ENCODE data around the gene RRAGD. TPM values are rescaled to one million over a fixed set of nuclear protein-coding genes. Genes with fewer than 3 reads are reported as not detected.
A peak's percentile ranks its signal among the peaks of the same experiment; 100 is the strongest.

RRAGD gene
- total RNA-seq, 1 donor from 2014 or later, result 6.4 TPM

- H3K36me3 ChIP-seq, result no peaks in the 10 kb centered on the region
- peak overlapping the region; percentile 96 for H3K27ac ChIP-seq
- DNase-seq (ENCODE audit: extremely low spot score in 2 of 2), result no peak
- H3K4me1 ChIP-seq, result peaks cover 36% of the 10 kb centered on the region
- TF ChIP-seq POLR2A (IDR thresholded peaks at IDR 0.05) (no peak), POLR2AphosphoS5 (IDR thresholded peaks at IDR 0.05; ENCODE audit: insufficient read depth in 1 of 2, low read depth in 1 of 2) (no peak), CTCF (IDR thresholded peaks at IDR 0.05) (no peak)
- intact Hi-C loops (cut with DNase I), result loop anchor here (5.0 kb wide), 1 partner anchor 272 kb away; the partner anchor contains the start of gene PNRC1
- H3K4me3 ChIP-seq, result no peak overlapping the region
- no peaks in the 10 kb centered on the region for H3K9me3 ChIP-seq
- H3K27me3 ChIP-seq, result no peaks in the 10 kb centered on the region
These were observed 58.2 kb downstream of the RRAGD start for GRCh38 chr6:89353702-89354392.

- intact Hi-C loops (cut with DNase I), result loop anchor here (5.0 kb wide), 1 partner anchor 271 kb away; the partner anchor contains the start of gene PNRC1
- H3K4me1 ChIP-seq, result peaks cover 43% of the 10 kb centered on the region
- peak overlapping the region; percentile 96 for H3K27ac ChIP-seq
- DNase-seq (ENCODE audit: extremely low spot score in 2 of 2), result no peak
- H3K27me3 ChIP-seq, result no peaks in the 10 kb centered on the region
- no peaks in the 10 kb centered on the region for H3K9me3 ChIP-seq
- no peak for TF ChIP-seq POLR2AphosphoS5 (IDR thresholded peaks at IDR 0.05; ENCODE audit: insufficient read depth in 1 of 2, low read depth in 1 of 2)
- no peak for TF ChIP-seq POLR2A (IDR thresholded peaks at IDR 0.05)
- no peak for TF ChIP-seq CTCF (IDR thresholded peaks at IDR 0.05)
- H3K36me3 ChIP-seq, result no peaks in the 10 kb centered on the region
- peak overlapping the region; percentile 70 to 87 for H3K4me3 ChIP-seq
These were observed 58.9 kb downstream of the RRAGD start for GRCh38 chr6:89353118-89353556.

- peak in 1 of 2 donors; percentile 92 for DNase-seq (ENCODE audit: extremely low spot score in 2 of 2)
- H3K27ac ChIP-seq, result peak within 1 kb of the TSS; percentile 96
- no peaks in the 10 kb centered on the region for H3K36me3 ChIP-seq
- peaks cover 46% of the 10 kb centered on the region for H3K4me1 ChIP-seq
- peak in 1 of 2 donors; percentile 77 for TF ChIP-seq POLR2AphosphoS5 (IDR thresholded peaks at IDR 0.05; ENCODE audit: insufficient read depth in 1 of 2, low read depth in 1 of 2)
- no peak for TF ChIP-seq CTCF (IDR thresholded peaks at IDR 0.05)
- peak in 1 of 2 donors; percentile 81 for TF ChIP-seq POLR2A (IDR thresholded peaks at IDR 0.05)
- H3K27me3 ChIP-seq, result no peaks in the 10 kb centered on the region
- intact Hi-C loops (cut with DNase I), result loop anchor here (5.0 kb wide), 1 partner anchor 270 kb away; the partner anchor contains the start of gene PNRC1
- peak within 1 kb of the TSS; percentile 70 to 87 for H3K4me3 ChIP-seq
- no peaks in the 10 kb centered on the region for H3K9me3 ChIP-seq
These were observed 59.6 kb downstream of the RRAGD start, which contains the start of gene UBE2J1 for GRCh38 chr6:89352278-89353117. Gene UBE2J1, minus strand, starts transcription at chr6:89352722. Its CDS starts 153 bp downstream, at chr6:89352569.

- DNase-seq (ENCODE audit: extremely low spot score in 2 of 2), result no peak
- peaks cover 46% of the 10 kb centered on the region for H3K4me1 ChIP-seq
- no peak for TF ChIP-seq POLR2AphosphoS5 (IDR thresholded peaks at IDR 0.05; ENCODE audit: insufficient read depth in 1 of 2, low read depth in 1 of 2)
- no peak for TF ChIP-seq POLR2A (IDR thresholded peaks at IDR 0.05)
- TF ChIP-seq CTCF (IDR thresholded peaks at IDR 0.05), result no peak
- H3K27me3 ChIP-seq, result no peaks in the 10 kb centered on the region
- intact Hi-C loops (cut with DNase I), result loop anchor here (5.0 kb wide), 1 partner anchor 269 kb away; the partner anchor contains the start of gene PNRC1
- peak overlapping the region; percentile 70 to 87 for H3K4me3 ChIP-seq
- no peaks in the 10 kb centered on the region for H3K9me3 ChIP-seq
- H3K36me3 ChIP-seq, result no peaks in the 10 kb centered on the region
- H3K27ac ChIP-seq, result peak overlapping the region; percentile 96
These were observed 60.3 kb downstream of the RRAGD start for GRCh38 chr6:89351671-89352277.

Measured in vagina (tissue), 2 donors.